ENCODE data around the gene GAA. TPM values are rescaled to one million over a fixed set of nuclear protein-coding genes. Genes with fewer than 3 reads are reported as not detected.

The GAA gene
- total and polyA plus RNA-seq, 2 donors (not counting 1 experiment from before 2014, with no cell fraction given) = 32.3 to 39.4 TPM

- no peak overlapping the region for H3K27ac Mint-ChIP-seq
- H3K9me3 Mint-ChIP-seq (ENCODE audit: insufficient read depth) = no peaks in the 10 kb centered on the region
- Histone ChIP-seq H3K9me3 (ENCODE audit: control extremely low read depth in 1 of 3, control insufficient read depth in 2 of 3, insufficient read depth in 1 of 3, low read length in 2 of 3) (no peaks in the 10 kb centered on the region), H3K27me3 (replicated peaks in 1 of 4; ENCODE audit: control extremely low read depth in 1 of 4, control insufficient read depth in 3 of 4, insufficient read depth in 4 of 4, low read length in 3 of 4) (no peaks in the 10 kb centered on the region), H3K4me2 (replicated peaks; ENCODE audit: low read depth, low read length, poor library complexity, severe bottlenecking) (no peak overlapping the region), H4K20me1 (ENCODE audit: control insufficient read depth, insufficient read depth, low read length, poor library complexity, severe bottlenecking) (peaks cover 52% of the 10 kb centered on the region), H3K4me1 (ENCODE audit: control insufficient read depth in 2 of 2, insufficient read depth in 2 of 2, low read length in 2 of 2) (peaks cover 20 to 29% of the 10 kb centered on the region in 2 donors), H3K9ac (ENCODE audit: low read length) (no peak overlapping the region), H3K4me3 (ENCODE audit: control extremely low read depth in 1 of 5, extremely low read depth in 1 of 5, insufficient read depth in 1 of 5, low read depth in 2 of 5, low read length in 4 of 5) (no peak overlapping the region), H3K36me3 (replicated peaks in 1 of 2; ENCODE audit: control extremely low read depth in 1 of 2, control insufficient read depth in 1 of 2, extremely low read depth in 1 of 2, insufficient read depth in 2 of 2, low read length in 1 of 2) (peaks cover 3 to 60% of the 10 kb centered on the region in 2 experiments), H3K79me2 (ENCODE audit: control insufficient read depth, insufficient read depth, low read length) (peaks cover 45% of the 10 kb centered on the region), H3K27ac (ENCODE audit: low read length in 2 of 2) (no peak overlapping the region), H2AFZ (ENCODE audit: insufficient read depth, low read depth, low read length, poor library complexity, severe bottlenecking) (no peak overlapping the region)
- POLR2A ChIA-PET = interaction anchor here (0.6 kb wide), 1 partner anchor 11 kb away, joined by 4 read pairs; no protein-coding TSS in a partner anchor
- ATAC-seq (ENCODE audit: low read depth) (no peak), DNase-seq (no peak)
- CTCF ChIA-PET = no interaction called here
- H3K4me3 Mint-ChIP-seq = no peak overlapping the region
- no CpG with 5 or more reads among the region's 6 CpGs for WGBS (ENCODE audit: insufficient coverage)
- H3K27me3 Mint-ChIP-seq = no peaks in the 10 kb centered on the region
- H3K4me1 Mint-ChIP-seq = peaks cover 27% of the 10 kb centered on the region
- intact Hi-C loops (cut with micrococcal nuclease) = no loop called here
- TF ChIP-seq EZH2 (IDR thresholded peaks at IDR 0.05; ENCODE audit: borderline replicate concordance, insufficient read depth, low read depth, low read length, poor library complexity, severe bottlenecking) = no peak
- no peak for TF ChIP-seq CTCF (IDR thresholded peaks at IDR 0.05)
Measured at GRCh38 chr17:80142929-80143328, 41.5 kb downstream of the GAA start.

Measured in B cell (primary cell).